Measurements from ENCODE around the gene ACACA. TPM values are rescaled to one million over a fixed set of nuclear protein-coding genes. Genes with fewer than 3 reads are reported as not detected.
"Not testable (repeated sequence)": the region's sequence is repeated elsewhere in the genome, so short reads cannot be mapped to it uniquely, and the experiment has no call there.

The ACACA gene
- total and polyA plus RNA-seq, 5 experiments from 2014 or later = 5.7 to 15.2 (median 9.0) TPM

GRCh38 chr17:37162800-37163199, 243.8 kb downstream of the ACACA start:
- H3K27ac Mint-ChIP-seq = no peak overlapping the region
- peaks cover 0 to 3% (median 0%) of the 10 kb centered on the region in 4 donors for H3K4me1 Mint-ChIP-seq
- ATAC-seq (no peak), DNase-seq (no peak)
- H3K36me3 Mint-ChIP-seq = peaks cover 17 to 42% (median 24%) of the 10 kb centered on the region in 3 donors
- H3K4me3 Mint-ChIP-seq = no peak overlapping the region
- H3K27me3 Mint-ChIP-seq = no peaks in the 10 kb centered on the region
- POLR2A ChIA-PET = no interaction called here
- H3K9me3 Mint-ChIP-seq = no peaks in the 10 kb centered on the region

DNA sequence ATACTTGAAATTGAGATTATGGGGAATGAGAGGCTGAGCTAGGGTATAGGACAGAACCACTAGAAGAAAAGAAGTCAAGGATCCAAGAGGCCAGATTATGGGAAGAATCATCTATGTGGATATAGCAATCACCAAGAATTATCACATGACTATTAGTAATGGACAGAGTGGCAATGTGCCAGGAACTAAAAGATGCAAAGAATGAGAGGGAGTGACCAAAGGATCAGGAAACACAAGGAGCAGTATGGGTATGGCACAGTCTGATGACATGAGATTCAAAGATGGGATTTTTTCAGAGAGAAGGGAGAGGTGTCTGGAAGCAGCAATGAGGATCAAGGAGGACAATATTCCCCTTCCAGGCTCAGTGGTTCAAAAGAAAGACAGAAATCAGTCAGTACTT, 245.7 kb downstream of the ACACA start:
- ATAC-seq = no peak

GRCh38 chr17:37158290-37158689, 248.3 kb downstream of the ACACA start:
- ATAC-seq (no peak), DNase-seq (no peak)
- POLR2A ChIA-PET = no interaction called here
- Mint-ChIP-seq H3K36me3 (peaks cover 22 to 55% (median 30%) of the 10 kb centered on the region in 3 donors), H3K9me3 (no peaks in the 10 kb centered on the region), H3K4me1 (peaks cover 0 to 5% (median 0%) of the 10 kb centered on the region in 4 donors), H3K27me3 (no peaks in the 10 kb centered on the region), H3K27ac (no peak overlapping the region), H3K4me3 (no peak overlapping the region)

More for the DNA sequence above, 245.7 kb downstream of the ACACA start:
- no peaks in the 10 kb centered on the region for H3K9me3 Mint-ChIP-seq
- H3K36me3 Mint-ChIP-seq = peaks cover 22 to 50% (median 29%) of the 10 kb centered on the region in 3 donors
- H3K4me1 Mint-ChIP-seq = peaks cover 0 to 5% (median 0%) of the 10 kb centered on the region in 4 donors
- no peak for DNase-seq
- H3K27ac Mint-ChIP-seq = peak overlapping the region in 1 of 10 donors; percentile 11
- no peak overlapping the region for H3K4me3 Mint-ChIP-seq
- H3K27me3 Mint-ChIP-seq = no peaks in the 10 kb centered on the region
- POLR2A ChIA-PET = no interaction called here

DNA sequence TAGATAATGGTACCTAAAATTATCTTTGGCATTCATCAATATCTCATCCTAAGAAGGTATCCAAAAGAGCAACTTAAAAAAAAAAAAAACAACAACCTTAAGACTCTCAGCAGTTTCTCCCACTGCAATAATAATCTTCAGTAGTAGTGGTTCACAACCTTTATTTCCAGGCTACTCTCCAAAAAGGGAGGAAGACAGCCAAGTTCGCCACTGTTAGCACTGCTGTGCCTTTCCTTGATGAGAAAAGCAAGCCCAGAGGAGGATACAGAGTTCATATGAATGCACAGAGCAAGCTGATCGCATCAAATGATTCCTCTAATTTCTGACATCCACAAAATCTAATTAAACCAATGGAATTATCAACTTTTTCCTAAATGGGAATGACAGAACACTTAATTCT, 258.5 kb downstream of the ACACA start:
- no peaks in the 10 kb centered on the region for H3K27me3 Mint-ChIP-seq
- POLR2A ChIA-PET = no interaction called here
- no peak overlapping the region for H3K27ac Mint-ChIP-seq
- no peak overlapping the region for H3K4me3 Mint-ChIP-seq
- peaks cover 0 to 7% (median 5%) of the 10 kb centered on the region in 4 donors for H3K4me1 Mint-ChIP-seq
- no peaks in the 10 kb centered on the region for H3K9me3 Mint-ChIP-seq
- DNase-seq (no peak), ATAC-seq (no peak)
- H3K36me3 Mint-ChIP-seq = peaks cover 10 to 60% (median 33%) of the 10 kb centered on the region in 3 donors

- peak overlapping the region in 4 of 10 donors; percentile 6 to 70 (median 27) for H3K4me3 Mint-ChIP-seq
Observed at GRCh38 chr17:37147301-37147812, 259.3 kb downstream of the ACACA start.

DNA sequence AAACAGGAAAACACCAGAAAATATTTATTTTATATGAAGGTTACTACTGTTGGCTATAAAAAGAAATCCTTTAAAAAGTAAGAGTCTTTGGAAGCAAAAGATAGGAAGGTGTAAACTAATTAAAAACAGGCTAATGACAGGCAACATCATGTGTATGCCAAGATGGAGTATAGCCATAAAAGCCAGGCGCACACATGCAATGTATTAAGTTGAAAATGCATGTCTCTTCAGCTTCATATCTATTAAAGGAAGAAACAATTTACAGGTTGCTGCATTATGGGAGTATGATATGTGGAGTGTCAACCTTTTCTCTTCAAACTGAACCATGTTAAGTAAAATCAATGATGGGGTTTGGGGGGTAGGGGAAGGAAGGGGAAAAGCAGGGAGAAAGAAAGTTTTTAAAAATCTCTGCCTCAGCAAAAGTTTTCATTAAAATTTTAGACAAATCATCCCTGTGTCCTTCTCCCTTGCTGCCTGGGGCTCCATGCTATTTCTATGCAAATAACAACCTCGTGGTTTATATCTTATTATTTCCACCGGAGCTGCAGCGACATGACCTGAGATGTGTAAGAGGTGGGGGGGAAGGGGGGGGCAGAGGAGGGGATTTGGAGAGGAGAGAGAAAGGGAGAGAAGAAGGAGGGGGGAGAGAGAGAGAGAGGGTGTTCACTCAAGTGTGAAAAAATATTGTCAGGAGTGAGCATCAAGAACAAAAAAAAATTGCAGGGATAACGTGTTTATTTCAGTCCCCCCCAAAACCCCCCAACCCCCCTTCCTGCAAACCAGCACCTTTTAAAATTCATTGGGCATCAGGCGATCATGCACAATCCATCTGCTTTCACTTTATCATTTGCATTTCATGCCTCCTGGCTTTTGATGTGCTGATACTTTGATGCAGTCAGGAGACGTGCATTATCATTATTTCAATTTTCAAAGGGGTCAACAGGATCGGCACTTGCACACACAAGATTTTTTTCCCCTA, 260.3 kb downstream of the ACACA start:
- ATAC-seq (no peak), DNase-seq (no peak)
- no peaks in the 10 kb centered on the region for H3K27me3 Mint-ChIP-seq
- peaks cover 10 to 61% (median 38%) of the 10 kb centered on the region in 3 donors for H3K36me3 Mint-ChIP-seq
- H3K27ac Mint-ChIP-seq = no peak overlapping the region
- POLR2A ChIA-PET = no interaction called here
- no peaks in the 10 kb centered on the region for H3K9me3 Mint-ChIP-seq
- H3K4me3 Mint-ChIP-seq = peak overlapping the region in 1 of 10 donors; percentile 70
- peaks cover 0 to 7% (median 5%) of the 10 kb centered on the region in 4 donors for H3K4me1 Mint-ChIP-seq

More at GRCh38 chr17:37147301-37147812, 259.3 kb downstream of the ACACA start:
- POLR2A ChIA-PET = interaction anchor here (0.6 kb wide), 1 partner anchor 146 kb away, joined by 5 read pairs; no protein-coding TSS in a partner anchor
- Mint-ChIP-seq H3K27ac (peak overlapping the region in 5 of 10 donors; percentile 1 to 71 (median 5)), H3K27me3 (no peaks in the 10 kb centered on the region), H3K36me3 (peaks cover 10 to 61% (median 34%) of the 10 kb centered on the region in 3 donors), H3K9me3 (no peaks in the 10 kb centered on the region), H3K4me1 (peaks cover 0 to 7% (median 5%) of the 10 kb centered on the region in 4 donors)
- ATAC-seq (peak; percentile 44 to 49), DNase-seq (no peak)

DNA sequence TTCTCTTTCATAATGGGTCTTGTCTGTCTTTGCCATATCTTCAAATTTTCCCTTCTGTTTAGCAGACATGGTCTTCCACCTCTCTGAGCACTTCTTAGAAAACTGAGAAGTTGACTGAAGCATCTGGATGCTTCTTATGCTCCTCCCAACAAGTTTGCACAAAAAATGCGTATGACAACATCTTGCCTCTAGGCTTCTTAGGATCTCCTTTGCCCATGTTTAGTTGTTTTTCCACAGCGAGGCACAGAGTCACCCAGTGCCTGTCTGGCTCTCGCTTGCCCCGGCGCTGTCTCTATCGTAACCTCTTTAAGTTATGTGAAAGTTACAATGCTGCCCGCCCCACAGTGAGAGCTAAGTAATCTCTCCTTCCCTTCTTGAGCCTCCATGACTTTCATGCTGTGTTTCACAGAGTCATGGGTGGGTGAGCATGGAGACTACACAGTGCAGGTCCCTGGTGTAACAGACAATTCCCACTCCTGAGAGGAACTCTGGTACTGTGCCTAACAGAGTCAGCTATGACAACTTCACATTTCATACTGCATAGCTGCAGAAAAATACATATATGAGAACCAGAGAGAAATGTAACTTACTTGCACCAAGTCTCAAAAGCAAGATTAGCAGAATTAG, 262.4 kb downstream of the ACACA start:
- Mint-ChIP-seq H3K27ac (no peak overlapping the region), H3K36me3 (peaks cover 6 to 41% (median 27%) of the 10 kb centered on the region in 3 donors), H3K4me1 (peaks cover 0 to 7% (median 5%) of the 10 kb centered on the region in 4 donors), H3K27me3 (no peaks in the 10 kb centered on the region), H3K4me3 (no peak overlapping the region), H3K9me3 (no peaks in the 10 kb centered on the region)
- ATAC-seq = no peak
- POLR2A ChIA-PET = interaction anchor here (0.6 kb wide), 1 partner anchor 143 kb away, joined by 3 read pairs; no protein-coding TSS in a partner anchor
- no peak for DNase-seq

- H3K27ac Mint-ChIP-seq, H3K27me3 Mint-ChIP-seq, DNase-seq, ATAC-seq, POLR2A ChIA-PET, H3K9me3 Mint-ChIP-seq, H3K4me1 Mint-ChIP-seq, H3K4me3 Mint-ChIP-seq: not testable (repeated sequence)
- H3K36me3 Mint-ChIP-seq = peaks cover 4 to 46% (median 24%) of the 10 kb centered on the region in 3 donors
Observed at GRCh38 chr17:37143558-37143957, 263.1 kb downstream of the ACACA start.

DNA sequence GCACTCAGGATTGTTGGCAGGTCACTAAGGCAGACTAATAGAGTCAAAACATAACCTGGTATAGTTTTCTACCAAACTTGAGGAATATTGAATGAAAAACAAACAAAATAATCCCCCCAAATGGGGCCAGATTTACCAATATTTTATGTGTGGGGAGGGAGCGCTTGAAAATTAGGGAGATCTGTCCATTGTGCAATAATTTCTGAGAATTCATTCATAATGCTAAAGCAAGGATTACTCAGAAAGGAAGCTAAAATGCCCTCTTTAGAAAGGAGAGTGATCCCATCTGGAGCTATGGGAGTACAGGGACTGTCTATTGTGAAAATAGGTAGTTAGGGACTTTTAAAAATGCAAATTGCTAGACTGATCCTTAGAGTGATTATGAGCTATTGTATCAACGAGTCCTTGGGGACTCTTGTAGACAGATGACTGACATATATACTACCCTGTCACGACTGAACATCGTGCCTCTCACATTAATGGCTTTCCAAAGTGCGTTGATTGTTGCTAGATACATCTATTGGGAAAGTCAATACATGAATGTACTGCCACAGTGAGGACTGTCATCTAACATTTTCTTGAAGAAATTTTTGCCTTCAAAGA, 264.2 kb downstream of the ACACA start:
- no peak overlapping the region for H3K27ac Mint-ChIP-seq
- peaks cover 4 to 50% (median 21%) of the 10 kb centered on the region in 3 donors for H3K36me3 Mint-ChIP-seq
- DNase-seq = no peak
- POLR2A ChIA-PET = no interaction called here
- ATAC-seq = no peak
- no peaks in the 10 kb centered on the region for H3K27me3 Mint-ChIP-seq
- H3K9me3 Mint-ChIP-seq = no peaks in the 10 kb centered on the region
- peaks cover 0 to 5% (median 5%) of the 10 kb centered on the region in 4 donors for H3K4me1 Mint-ChIP-seq
- H3K4me3 Mint-ChIP-seq = no peak overlapping the region

DNA sequence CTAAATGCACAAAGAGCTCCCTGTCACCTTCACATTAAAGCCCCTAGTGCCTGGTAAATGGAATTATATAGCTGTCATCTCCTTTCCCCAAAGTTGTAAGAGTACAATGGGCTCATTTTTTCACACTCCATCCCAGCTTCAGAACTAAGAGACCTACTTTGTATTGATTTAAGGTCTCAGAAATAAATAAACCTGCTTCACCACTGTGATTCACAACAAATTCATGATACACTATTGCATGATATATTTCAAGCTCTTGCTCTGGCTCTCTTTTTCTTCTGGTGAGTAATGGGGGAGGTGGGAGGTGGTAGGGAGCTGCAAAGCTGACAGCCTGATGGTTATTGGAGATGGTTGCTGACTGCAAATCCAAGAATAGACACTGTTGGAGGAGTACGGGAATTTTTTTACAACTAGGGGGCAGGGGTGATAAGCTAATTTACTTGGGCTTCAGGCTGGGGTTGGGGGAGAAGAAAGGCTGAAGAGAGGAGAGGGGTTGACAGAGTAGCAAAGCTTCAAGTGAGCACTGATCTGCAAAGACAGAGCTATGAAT, 268.0 kb downstream of the ACACA start:
- H3K4me1 Mint-ChIP-seq = peaks cover 3 to 16% (median 6%) of the 10 kb centered on the region in 4 donors
- DNase-seq (no peak), ATAC-seq (no peak)
- POLR2A ChIA-PET = no interaction called here
- peaks cover 3 to 29% (median 15%) of the 10 kb centered on the region in 3 donors for H3K36me3 Mint-ChIP-seq
- no peaks in the 10 kb centered on the region for H3K27me3 Mint-ChIP-seq
- no peak overlapping the region for H3K4me3 Mint-ChIP-seq
- H3K9me3 Mint-ChIP-seq = no peaks in the 10 kb centered on the region
- H3K27ac Mint-ChIP-seq = peak overlapping the region in 1 of 10 donors; percentile 14

DNA sequence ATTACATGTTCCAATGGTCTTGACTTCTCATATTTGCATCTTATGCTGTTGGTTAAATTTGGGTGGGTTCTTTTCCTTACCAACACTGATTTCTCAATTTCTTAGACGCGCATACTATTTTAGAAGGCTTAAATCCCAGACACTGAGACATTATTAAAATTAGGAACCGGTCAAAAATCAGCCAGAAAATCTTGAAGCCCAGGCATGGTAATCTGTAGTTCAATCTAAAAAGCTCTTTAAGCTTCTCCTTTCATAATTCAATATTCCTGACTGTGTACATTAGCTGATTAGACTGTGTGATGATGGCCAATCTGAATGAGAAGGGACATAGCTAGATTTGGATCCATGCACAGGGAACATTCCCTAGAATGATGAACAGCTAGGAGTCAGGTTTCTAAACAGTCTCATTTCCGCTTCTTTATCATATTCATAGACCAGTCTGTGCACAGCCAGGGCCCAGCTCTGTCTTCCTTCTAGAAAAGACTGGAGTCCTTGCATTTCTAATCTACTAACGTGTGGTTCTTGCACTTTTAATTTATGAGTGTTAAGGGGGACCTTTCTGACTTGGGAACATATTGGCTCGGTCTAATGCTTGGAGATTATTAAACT, 268.6 kb downstream of the ACACA start:
- no peak for ATAC-seq

More for the DNA sequence above, 268.6 kb downstream of the ACACA start:
- H3K4me3 Mint-ChIP-seq = no peak overlapping the region
- no peaks in the 10 kb centered on the region for H3K27me3 Mint-ChIP-seq
- no peak overlapping the region for H3K27ac Mint-ChIP-seq
- H3K36me3 Mint-ChIP-seq = peaks cover 0 to 27% (median 15%) of the 10 kb centered on the region in 3 donors
- POLR2A ChIA-PET = no interaction called here
- no peaks in the 10 kb centered on the region for H3K9me3 Mint-ChIP-seq
- no peak for DNase-seq
- H3K4me1 Mint-ChIP-seq = peaks cover 3 to 16% (median 6%) of the 10 kb centered on the region in 4 donors

Measured in naive thymus-derived CD8-positive, alpha-beta T cell (primary cell).